Measurements from ENCODE around the gene DNAJC13.

Gene DNAJC13

GRCh38 chr3:132542577-132542976 is 125.3 kb downstream of the DNAJC13 start:
- TF ChIP-seq REST (IDR thresholded peaks at IDR 0.05; ENCODE audit: low read depth) = no peak
- no peak for TF ChIP-seq NFIC (IDR thresholded peaks at IDR 0.05)
- no peak for TF ChIP-seq CEBPB (IDR thresholded peaks at IDR 0.05)
- no peak for TF ChIP-seq FOXM1 (IDR thresholded peaks at IDR 0.05; ENCODE audit: borderline replicate concordance, low read depth)
- TF ChIP-seq ZBTB7A (IDR thresholded peaks at IDR 0.05; ENCODE audit: low read depth) = no peak
- no peak for TF ChIP-seq RAD21 (IDR thresholded peaks at IDR 0.05; ENCODE audit: low read depth)
- TF ChIP-seq USF1 (IDR thresholded peaks at IDR 0.05) = no peak
- TF ChIP-seq TCF12 (IDR thresholded peaks at IDR 0.05; ENCODE audit: low read depth) = no peak
- TF ChIP-seq CREB1 (IDR thresholded peaks at IDR 0.05; ENCODE audit: low read depth) = no peak
- TF ChIP-seq EP300 (IDR thresholded peaks at IDR 0.05; ENCODE audit: borderline replicate concordance) = no peak
- TF ChIP-seq EGR1 (IDR thresholded peaks at IDR 0.05) = no peak
- TF ChIP-seq TEAD4 (IDR thresholded peaks at IDR 0.05) = no peak

GRCh38 chr3:132543011-132543739 is 125.9 kb downstream of the DNAJC13 start:
- TF ChIP-seq FOXM1 (IDR thresholded peaks at IDR 0.05; ENCODE audit: borderline replicate concordance, low read depth) (no peak), CEBPB (IDR thresholded peaks at IDR 0.05) (no peak), MAX (IDR thresholded peaks at IDR 0.05) (no peak), USF1 (IDR thresholded peaks at IDR 0.05) (no peak), TCF12 (IDR thresholded peaks at IDR 0.05; ENCODE audit: low read depth) (no peak), EP300 (IDR thresholded peaks at IDR 0.05; ENCODE audit: borderline replicate concordance) (no peak), RAD21 (IDR thresholded peaks at IDR 0.05; ENCODE audit: low read depth) (no peak), NFIC (IDR thresholded peaks at IDR 0.05) (no peak), CREB1 (IDR thresholded peaks at IDR 0.05; ENCODE audit: low read depth) (no peak)

- no peak for TF ChIP-seq CEBPB (IDR thresholded peaks at IDR 0.05)
Measured at GRCh38 chr3:132544130-132544529, 126.8 kb downstream of the DNAJC13 start.

- no peak for TF ChIP-seq YY1 (IDR thresholded peaks at IDR 0.05; ENCODE audit: low read depth)
- no peak for TF ChIP-seq EP300 (IDR thresholded peaks at IDR 0.05; ENCODE audit: borderline replicate concordance)
- no peak for TF ChIP-seq RAD21 (IDR thresholded peaks at IDR 0.05; ENCODE audit: low read depth)
- TF ChIP-seq CREB1 (IDR thresholded peaks at IDR 0.05; ENCODE audit: low read depth) = no peak
- no peak for TF ChIP-seq ZBTB7A (IDR thresholded peaks at IDR 0.05; ENCODE audit: low read depth)
- 0 out of 2 replicates have a peak, but pooled peaks have one; percentile 8 for TF ChIP-seq CEBPB (IDR thresholded peaks at IDR 0.05)
Measured at GRCh38 chr3:132545471-132545870, 128.2 kb downstream of the DNAJC13 start.

- TF ChIP-seq TAF1 (IDR thresholded peaks at IDR 0.05; ENCODE audit: low read depth) (no peak), YY1 (IDR thresholded peaks at IDR 0.05; ENCODE audit: low read depth) (no peak), CEBPB (IDR thresholded peaks at IDR 0.05) (no peak), MAX (IDR thresholded peaks at IDR 0.05) (no peak), REST (IDR thresholded peaks at IDR 0.05; ENCODE audit: low read depth) (no peak), TCF12 (IDR thresholded peaks at IDR 0.05; ENCODE audit: low read depth) (no peak), EGR1 (IDR thresholded peaks at IDR 0.05) (no peak), TEAD4 (IDR thresholded peaks at IDR 0.05) (no peak), EP300 (IDR thresholded peaks at IDR 0.05; ENCODE audit: borderline replicate concordance) (no peak), NFIC (IDR thresholded peaks at IDR 0.05) (no peak), RAD21 (IDR thresholded peaks at IDR 0.05; ENCODE audit: low read depth) (no peak), FOXM1 (IDR thresholded peaks at IDR 0.05; ENCODE audit: borderline replicate concordance, low read depth) (no peak), USF1 (IDR thresholded peaks at IDR 0.05) (no peak)
Measured at GRCh38 chr3:132549169-132549568, 131.9 kb downstream of the DNAJC13 start.
